Smooth muscle cell of bladder (primary cell): Measurements from ENCODE around the gene SSC5D. TPM values are rescaled to one million over a fixed set of nuclear protein-coding genes. Genes with fewer than 3 reads are reported as not detected.

Source experiments
- total RNA-seq: library from RNA; depleted of rRNA; stranded (reverse); fragments of >200 nt; gene quantifications from 2 replicates; pipeline ENCODE4 v1.2.3, GENCODE V29; 2014

Gene SSC5D
- 5.4 and 18.1 TPM in 2 replicates for total RNA-seq

GRCh38 chr19:55487924-55488687 is at the start of gene SSC5D:
SSC5D (plus strand) TSS chr19:55488436; CDS start chr19:55488590, 154 bp downstream.

GRCh38 chr19:55443045-55443823 is 45.0 kb upstream of the SSC5D start, which contains the start of gene SHISA7:
SHISA7 (minus strand) TSS chr19:55443300; CDS start chr19:55442863, 437 bp downstream.

GRCh38 chr19:55461259-55461973 is 26.8 kb upstream of the SSC5D start, which contains the start of gene ISOC2:
ISOC2 (minus strand) TSS chr19:55461642; CDS start chr19:55456486, 5,156 bp downstream.

GRCh38 chr19:55464662-55465054 is 23.6 kb upstream of the SSC5D start, which contains the start of gene C19orf85:
C19orf85 (minus strand) TSS chr19:55464751; CDS start chr19:55464554, 197 bp downstream.

GRCh38 chr19:55476100-55476775 is 12.0 kb upstream of the SSC5D start, which contains the start of gene ZNF628:
ZNF628 (plus strand) TSS chr19:55476617; CDS start chr19:55479911, 3,294 bp downstream.

GRCh38 chr19:55484593-55485438 is 3.4 kb upstream of the SSC5D start, which contains the start of gene NAT14:
NAT14 (plus strand) TSS chr19:55485188; CDS start chr19:55485709, 521 bp downstream.

GRCh38 chr19:55536951-55537740 is 48.9 kb downstream of the SSC5D start, which contains the start of gene SBK2:
SBK2 (minus strand) TSS chr19:55537133; CDS start chr19:55536294, 839 bp downstream.

GRCh38 chr19:55545443-55545842 is 57.2 kb downstream of the SSC5D start, which contains the start of gene SBK3:
SBK3 (minus strand) TSS chr19:55545543; CDS start chr19:55545543, 0 bp downstream.

Other genes starting within 250 kb of the SSC5D start
- 17.2 and 26.1 TPM in 2 replicates for gene PPP6R1, start 229.4 kb upstream of the SSC5D start, total RNA-seq
- gene HSPBP1, start 208.3 kb upstream of the SSC5D start, total RNA-seq: 18.1 and 19.1 TPM in 2 replicates
- gene BRSK1, start 204.4 kb upstream of the SSC5D start, total RNA-seq: 4.4 and 6.6 TPM in 2 replicates
- not detected in 2 replicates for gene TMEM150B, start 163.1 kb upstream of the SSC5D start, total RNA-seq
- 8.1 and 8.4 TPM in 2 replicates for gene KMT5C, start 148.6 kb upstream of the SSC5D start, total RNA-seq
- under 0.01 TPM in 1 of 2 replicates, not detected in the other for gene COX6B2, start 133.7 kb upstream of the SSC5D start, total RNA-seq
- not detected in 2 replicates for gene GARIN5B, start 125.2 kb upstream of the SSC5D start, total RNA-seq
- gene IL11, start 118.0 kb upstream of the SSC5D start, total RNA-seq: 5.4 and 8.0 TPM in 2 replicates
- 0.28 TPM in 1 of 2 replicates, not detected in the other for gene TMEM190, start 111.6 kb upstream of the SSC5D start, total RNA-seq
- 0.14 and 0.18 TPM in 2 replicates for gene TMEM238, start 104.1 kb upstream of the SSC5D start, total RNA-seq
- 239 and 254 TPM in 2 replicates for gene RPL28, start 102.5 kb upstream of the SSC5D start, total RNA-seq
- 26.6 and 57.3 TPM in 2 replicates for gene UBE2S, start 80.6 kb upstream of the SSC5D start, total RNA-seq
- gene SHISA7, start 45.1 kb upstream of the SSC5D start, total RNA-seq: not detected in 2 replicates
- 44.5 and 55.9 TPM in 2 replicates for gene ISOC2, start 26.8 kb upstream of the SSC5D start, total RNA-seq
- gene C19orf85, start 23.7 kb upstream of the SSC5D start, total RNA-seq: not detected in 2 replicates
- 0.57 and 1.3 TPM in 2 replicates for gene ZNF628, start 11.8 kb upstream of the SSC5D start, total RNA-seq
- 14.9 and 20.9 TPM in 2 replicates for gene NAT14, start 3.2 kb upstream of the SSC5D start, total RNA-seq
- gene SBK2, start 48.7 kb downstream of the SSC5D start, total RNA-seq: not detected in 2 replicates
- 0.09 TPM in 1 of 2 replicates, not detected in the other for gene SBK3, start 57.1 kb downstream of the SSC5D start, total RNA-seq
- gene ZNF579, start 92.4 kb downstream of the SSC5D start, total RNA-seq: 2.1 and 2.8 TPM in 2 replicates
- gene FIZ1, start 111.1 kb downstream of the SSC5D start, total RNA-seq: 1.6 and 2.7 TPM in 2 replicates
- 9.1 and 9.5 TPM in 2 replicates for gene ZNF524, start 111.9 kb downstream of the SSC5D start, total RNA-seq
- 0.43 and 0.55 TPM in 2 replicates for gene ZNF865, start 117.2 kb downstream of the SSC5D start, total RNA-seq
- 3.8 and 4.0 TPM in 2 replicates for gene ZNF784, start 136.1 kb downstream of the SSC5D start, total RNA-seq
- 4.4 and 5.4 TPM in 2 replicates for gene ZNF580, start 152.6 kb downstream of the SSC5D start, total RNA-seq
- 23.9 and 25.7 TPM in 2 replicates for gene ZNF581, start 155.2 kb downstream of the SSC5D start, total RNA-seq
- 5.3 and 6.2 TPM in 2 replicates for gene CCDC106, start 159.8 kb downstream of the SSC5D start, total RNA-seq
- gene U2AF2, start 166.6 kb downstream of the SSC5D start, total RNA-seq: 76.8 and 86.0 TPM in 2 replicates
- gene EPN1, start 186.8 kb downstream of the SSC5D start, total RNA-seq: 27.3 and 35.7 TPM in 2 replicates
- not detected in 2 replicates for gene NLRP9, start 250.0 kb downstream of the SSC5D start, total RNA-seq